Stimulated activated CD8-positive, alpha-beta memory T cell treated with anti-CD3 and anti-CD28 coated beads, Interleukin-4, amount 100 ng/mL, for 1 hour (primary cell): ENCODE data around the gene ARHGAP40.
"Not testable (repeated sequence)": the region's sequence is repeated elsewhere in the genome, so short reads cannot be mapped to it uniquely, and the experiment has no call there.

Experiments
- DNase-seq, 2 donors: peaks; one replicate each; pipeline ENCODE4 v3.0.0-alpha.2; 2020; ENCODE audit warnings: low read depth in 2 of 2, low spot score in 1 of 2

Gene ARHGAP40

GRCh38 chr20:38588303-38588702 lies 13.3 kb upstream of the ARHGAP40 start:
- DNase-seq: no peak

GRCh38 chr20:38589351-38589750 lies 12.3 kb upstream of the ARHGAP40 start:
- no peak for DNase-seq

GRCh38 chr20:38589967-38590675 lies 11.5 kb upstream of the ARHGAP40 start:
- no peak for DNase-seq

GRCh38 chr20:38590676-38591473 lies 10.7 kb upstream of the ARHGAP40 start:
- no peak for DNase-seq

- DNase-seq: no peak
Measured at GRCh38 chr20:38591474-38592410, 9.9 kb upstream of the ARHGAP40 start.

- not testable (repeated sequence) for DNase-seq
Measured at GRCh38 chr20:38592411-38592790, 9.2 kb upstream of the ARHGAP40 start.

GRCh38 chr20:38594281-38594680 lies 7.3 kb upstream of the ARHGAP40 start:
- DNase-seq: not testable (repeated sequence)

GRCh38 chr20:38595886-38596285 lies 5.7 kb upstream of the ARHGAP40 start:
- not testable (repeated sequence) for DNase-seq

- no peak for DNase-seq
Measured at GRCh38 chr20:38599410-38599882, 2.2 kb upstream of the ARHGAP40 start.

- DNase-seq: no peak
Measured at GRCh38 chr20:38600057-38600456, 1.6 kb upstream of the ARHGAP40 start.

- DNase-seq: no peak
Measured at GRCh38 chr20:38602185-38602581, 574 bp downstream of the ARHGAP40 start.

GRCh38 chr20:38603286-38603685 lies 1.7 kb downstream of the ARHGAP40 start:
- no peak for DNase-seq

GRCh38 chr20:38604873-38605303 lies 3.3 kb downstream of the ARHGAP40 start:
- DNase-seq: no peak

- DNase-seq: no peak
Measured at GRCh38 chr20:38607351-38607750, 5.7 kb downstream of the ARHGAP40 start.

- no peak for DNase-seq
Measured at GRCh38 chr20:38608188-38608587, 6.6 kb downstream of the ARHGAP40 start.

GRCh38 chr20:38609815-38610214 lies 8.2 kb downstream of the ARHGAP40 start:
- DNase-seq: no peak

- DNase-seq: no peak
Measured at GRCh38 chr20:38610521-38610920, 8.9 kb downstream of the ARHGAP40 start.

GRCh38 chr20:38612751-38613515 lies 11.3 kb downstream of the ARHGAP40 start:
- no peak for DNase-seq

GRCh38 chr20:38615283-38615682 lies 13.7 kb downstream of the ARHGAP40 start:
- DNase-seq: no peak

- no peak for DNase-seq
Measured at GRCh38 chr20:38616457-38616856, 14.8 kb downstream of the ARHGAP40 start.
